ENCODE measurements around the gene PTPRD. TPM values are rescaled to one million over a fixed set of nuclear protein-coding genes. Genes with fewer than 3 reads are reported as not detected.
"Not testable (repeated sequence)": the region's sequence is repeated elsewhere in the genome, so short reads cannot be mapped to it uniquely, and the experiment has no call there.

PTPRD gene
- total RNA-seq, 2 experiments from 2014 or later, result not detected

- CTCF ChIA-PET, result no interaction called here
- Mint-ChIP-seq H3K27ac (no peak overlapping the region), H3K4me1 (ENCODE audit: low read depth) (no peaks in the 10 kb centered on the region), H3K4me3 (no peak overlapping the region), H3K9me3 (ENCODE audit: insufficient read depth) (no peaks in the 10 kb centered on the region), H3K36me3 (ENCODE audit: low read depth) (no peaks in the 10 kb centered on the region), H3K27me3 (ENCODE audit: low read depth) (no peaks in the 10 kb centered on the region)
- DNase-seq (no peak), ATAC-seq (no peak)
- POLR2A ChIA-PET, result no interaction called here
Observed at GRCh38 chr9:9396518-9396917, 1216.3 kb downstream of the PTPRD start.

GRCh38 chr9:9395539-9395938 is 1217.3 kb downstream of the PTPRD start:
- no peak for ATAC-seq
- Mint-ChIP-seq H3K36me3 (ENCODE audit: low read depth) (no peaks in the 10 kb centered on the region), H3K27me3 (ENCODE audit: low read depth) (no peaks in the 10 kb centered on the region), H3K27ac (no peak overlapping the region), H3K4me3 (no peak overlapping the region), H3K9me3 (ENCODE audit: insufficient read depth) (no peaks in the 10 kb centered on the region), H3K4me1 (ENCODE audit: low read depth) (no peaks in the 10 kb centered on the region)
- POLR2A ChIA-PET, result no interaction called here
- CTCF ChIA-PET, result no interaction called here
- DNase-seq, result no peak

GRCh38 chr9:9392755-9393154 is 1220.0 kb downstream of the PTPRD start:
- DNase-seq (no peak), ATAC-seq (no peak)
- Mint-ChIP-seq H3K27ac (no peak overlapping the region), H3K36me3 (ENCODE audit: low read depth) (no peaks in the 10 kb centered on the region), H3K4me1 (ENCODE audit: low read depth) (no peaks in the 10 kb centered on the region), H3K4me3 (no peak overlapping the region), H3K9me3 (ENCODE audit: insufficient read depth) (no peaks in the 10 kb centered on the region), H3K27me3 (ENCODE audit: low read depth) (no peaks in the 10 kb centered on the region)
- ChIA-PET POLR2A (no interaction called here), CTCF (no interaction called here)

- no peaks in the 10 kb centered on the region for H3K4me1 Mint-ChIP-seq (ENCODE audit: low read depth)
- H3K4me3 Mint-ChIP-seq, result no peak overlapping the region
- DNase-seq (no peak), ATAC-seq (no peak)
- no peaks in the 10 kb centered on the region for H3K36me3 Mint-ChIP-seq (ENCODE audit: low read depth)
- POLR2A ChIA-PET, result no interaction called here
- CTCF ChIA-PET, result no interaction called here
- no peak overlapping the region for H3K27ac Mint-ChIP-seq
- H3K9me3 Mint-ChIP-seq (ENCODE audit: insufficient read depth), result no peaks in the 10 kb centered on the region
- H3K27me3 Mint-ChIP-seq (ENCODE audit: low read depth), result no peaks in the 10 kb centered on the region
Observed at GRCh38 chr9:9389904-9390303, 1222.9 kb downstream of the PTPRD start.

GRCh38 chr9:9387511-9388115 is 1225.2 kb downstream of the PTPRD start:
- ChIA-PET CTCF (no interaction called here), POLR2A (no interaction called here)
- no peak overlapping the region for H3K4me3 Mint-ChIP-seq
- no peaks in the 10 kb centered on the region for H3K27me3 Mint-ChIP-seq (ENCODE audit: low read depth)
- ATAC-seq (no peak), DNase-seq (no peak)
- H3K27ac Mint-ChIP-seq, result no peak overlapping the region
- H3K36me3 Mint-ChIP-seq (ENCODE audit: low read depth), result no peaks in the 10 kb centered on the region
- H3K4me1 Mint-ChIP-seq (ENCODE audit: low read depth), result no peaks in the 10 kb centered on the region
- H3K9me3 Mint-ChIP-seq (ENCODE audit: insufficient read depth), result no peaks in the 10 kb centered on the region

GRCh38 chr9:9362332-9362731 is 1250.5 kb downstream of the PTPRD start:
- Mint-ChIP-seq H3K36me3 (ENCODE audit: low read depth) (no peaks in the 10 kb centered on the region), H3K27ac (no peak overlapping the region), H3K9me3 (ENCODE audit: insufficient read depth) (peaks cover 5% of the 10 kb centered on the region), H3K4me3 (no peak overlapping the region), H3K27me3 (ENCODE audit: low read depth) (no peaks in the 10 kb centered on the region), H3K4me1 (ENCODE audit: low read depth) (no peaks in the 10 kb centered on the region)
- ChIA-PET POLR2A (no interaction called here), CTCF (no interaction called here)
- ATAC-seq (no peak), DNase-seq (no peak)

- ChIA-PET POLR2A (no interaction called here), CTCF (no interaction called here)
- no peaks in the 10 kb centered on the region for H3K9me3 Mint-ChIP-seq (ENCODE audit: insufficient read depth)
- H3K36me3 Mint-ChIP-seq (ENCODE audit: low read depth), result no peaks in the 10 kb centered on the region
- H3K27me3 Mint-ChIP-seq (ENCODE audit: low read depth), result no peaks in the 10 kb centered on the region
- H3K4me1 Mint-ChIP-seq (ENCODE audit: low read depth), result no peaks in the 10 kb centered on the region
- H3K27ac Mint-ChIP-seq, result no peak overlapping the region
- ATAC-seq (no peak), DNase-seq (no peak)
- no peak overlapping the region for H3K4me3 Mint-ChIP-seq
Observed at GRCh38 chr9:9352877-9353481, 1259.8 kb downstream of the PTPRD start.

GRCh38 chr9:9341203-9341602 is 1271.6 kb downstream of the PTPRD start:
- Mint-ChIP-seq H3K27ac (no peak overlapping the region), H3K27me3 (ENCODE audit: low read depth) (no peaks in the 10 kb centered on the region), H3K9me3 (ENCODE audit: insufficient read depth) (peaks cover 4% of the 10 kb centered on the region), H3K4me1 (ENCODE audit: low read depth) (no peaks in the 10 kb centered on the region), H3K36me3 (ENCODE audit: low read depth) (no peaks in the 10 kb centered on the region), H3K4me3 (no peak overlapping the region)
- no peak for DNase-seq
- CTCF ChIA-PET, result no interaction called here
- no peak for ATAC-seq
- POLR2A ChIA-PET, result no interaction called here

- no peaks in the 10 kb centered on the region for H3K4me1 Mint-ChIP-seq (ENCODE audit: low read depth)
- CTCF ChIA-PET, result no interaction called here
- no peak overlapping the region for H3K27ac Mint-ChIP-seq
- no peaks in the 10 kb centered on the region for H3K9me3 Mint-ChIP-seq (ENCODE audit: insufficient read depth)
- H3K27me3 Mint-ChIP-seq (ENCODE audit: low read depth), result no peaks in the 10 kb centered on the region
- no peak overlapping the region for H3K4me3 Mint-ChIP-seq
- POLR2A ChIA-PET, result no interaction called here
- ATAC-seq, result no peak
- no peak for DNase-seq
- no peaks in the 10 kb centered on the region for H3K36me3 Mint-ChIP-seq (ENCODE audit: low read depth)
Observed at GRCh38 chr9:9337129-9337528, 1275.7 kb downstream of the PTPRD start.

GRCh38 chr9:9326749-9327148 is 1286.1 kb downstream of the PTPRD start:
- Mint-ChIP-seq H3K4me3 (no peak overlapping the region), H3K4me1 (ENCODE audit: low read depth) (no peaks in the 10 kb centered on the region), H3K9me3 (ENCODE audit: insufficient read depth) (no peaks in the 10 kb centered on the region), H3K36me3 (ENCODE audit: low read depth) (no peaks in the 10 kb centered on the region), H3K27ac (no peak overlapping the region), H3K27me3 (ENCODE audit: low read depth) (no peaks in the 10 kb centered on the region)
- ATAC-seq (no peak), DNase-seq (no peak)
- ChIA-PET POLR2A (no interaction called here), CTCF (no interaction called here)

GRCh38 chr9:9319007-9319406 is 1293.8 kb downstream of the PTPRD start:
- Mint-ChIP-seq H3K4me1 (ENCODE audit: low read depth) (no peaks in the 10 kb centered on the region), H3K27ac (no peak overlapping the region), H3K9me3 (ENCODE audit: insufficient read depth) (peaks cover 7% of the 10 kb centered on the region), H3K4me3 (no peak overlapping the region), H3K36me3 (ENCODE audit: low read depth) (no peaks in the 10 kb centered on the region), H3K27me3 (ENCODE audit: low read depth) (no peaks in the 10 kb centered on the region)
- ATAC-seq (no peak), DNase-seq (no peak)
- POLR2A ChIA-PET, result no interaction called here
- CTCF ChIA-PET, result no interaction called here

GRCh38 chr9:9310743-9311142 is 1302.1 kb downstream of the PTPRD start:
- H3K9me3 Mint-ChIP-seq (ENCODE audit: insufficient read depth); H3K4me3 Mint-ChIP-seq; ATAC-seq; DNase-seq; H3K27ac Mint-ChIP-seq; POLR2A ChIA-PET; H3K36me3 Mint-ChIP-seq (ENCODE audit: low read depth); CTCF ChIA-PET; H3K4me1 Mint-ChIP-seq (ENCODE audit: low read depth); H3K27me3 Mint-ChIP-seq (ENCODE audit: low read depth): not testable (repeated sequence)

GRCh38 chr9:9305600-9305999 is 1307.2 kb downstream of the PTPRD start:
- no peak for ATAC-seq
- no peaks in the 10 kb centered on the region for H3K36me3 Mint-ChIP-seq (ENCODE audit: low read depth)
- no peaks in the 10 kb centered on the region for H3K4me1 Mint-ChIP-seq (ENCODE audit: low read depth)
- DNase-seq, result no peak
- H3K27me3 Mint-ChIP-seq (ENCODE audit: low read depth), result no peaks in the 10 kb centered on the region
- ChIA-PET POLR2A (no interaction called here), CTCF (no interaction called here)
- H3K9me3 Mint-ChIP-seq (ENCODE audit: insufficient read depth), result peaks cover 12% of the 10 kb centered on the region
- no peak overlapping the region for H3K27ac Mint-ChIP-seq
- no peak overlapping the region for H3K4me3 Mint-ChIP-seq

All from activated CD8-positive, alpha-beta T cell treated with anti-CD3 and anti-CD28 coated beads, Interleukin-2, amount 10 ng/mL, durations not matched to agents 7 days and 5 days (primary cell).